ENCODE results near the gene ADAM21. TPM values are rescaled to one million over a fixed set of nuclear protein-coding genes. Genes with fewer than 3 reads are reported as not detected.
"Not testable (repeated sequence)": the region's sequence is repeated elsewhere in the genome, so short reads cannot be mapped to it uniquely, and the experiment has no call there.

The ADAM21 gene
- polyA plus RNA-seq, 1 donor from 2014 or later: 0.58 TPM

DNA sequence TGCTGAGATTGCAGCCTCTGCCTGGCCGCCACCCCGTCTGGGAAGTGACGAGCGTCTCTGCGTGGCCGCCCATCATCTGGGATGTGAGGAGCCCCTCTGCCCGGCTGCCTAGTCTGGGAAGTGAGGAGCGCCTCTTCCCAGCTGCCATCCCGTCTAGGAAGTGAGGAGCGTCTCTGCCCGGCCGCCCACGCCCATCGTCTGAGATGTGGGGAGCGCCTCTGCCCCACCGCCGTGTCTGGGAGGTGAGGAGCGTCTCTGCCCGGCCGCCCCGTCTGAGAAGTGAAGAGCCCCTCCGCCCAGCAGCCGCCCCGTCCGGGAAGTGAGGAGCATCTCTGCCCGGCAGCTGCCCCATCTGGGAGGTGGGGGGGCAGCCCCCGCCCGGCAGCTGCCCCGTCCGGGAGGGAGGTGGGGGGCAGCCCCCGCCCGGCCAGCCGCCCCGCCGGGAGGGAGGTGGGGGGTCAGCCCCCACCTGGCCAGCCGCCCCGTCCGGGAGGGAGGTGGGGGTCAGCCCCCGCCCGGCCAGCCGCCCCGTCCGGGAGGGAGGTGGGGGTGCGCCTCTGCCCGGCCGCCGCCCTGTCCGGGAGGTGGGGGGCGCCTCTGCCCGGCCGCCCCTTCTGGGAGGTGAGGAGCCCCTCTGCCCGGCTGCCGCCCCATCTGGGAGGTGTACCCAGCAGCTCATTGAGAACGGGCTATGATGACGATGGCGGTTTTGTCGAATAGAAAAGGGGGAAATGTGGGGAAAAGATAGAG lies 25.6 kb downstream of the ADAM21 start:
- H3K4me2 ChIP-seq (ENCODE audit: low read length); H2AFZ ChIP-seq (ENCODE audit: low read depth, low read length); H4K20me1 ChIP-seq (ENCODE audit: insufficient read depth); H3K9ac ChIP-seq (ENCODE audit: low read length); H3K27ac ChIP-seq (ENCODE audit: low read length); H3K79me2 ChIP-seq (replicated peaks; ENCODE audit: insufficient read depth, low read length); H3K9me3 ChIP-seq (ENCODE audit: low read length); H3K4me3 ChIP-seq (ENCODE audit: low read length); H3F3A ChIP-seq (ENCODE audit: insufficient read depth, low read length, poor library complexity, severe bottlenecking); H3K36me3 ChIP-seq (ENCODE audit: insufficient read depth, low read length); H3K27me3 ChIP-seq (ENCODE audit: insufficient read depth, low read depth, low read length); H3K9me2 ChIP-seq (ENCODE audit: insufficient read depth, low read length): not testable (repeated sequence)

DNA sequence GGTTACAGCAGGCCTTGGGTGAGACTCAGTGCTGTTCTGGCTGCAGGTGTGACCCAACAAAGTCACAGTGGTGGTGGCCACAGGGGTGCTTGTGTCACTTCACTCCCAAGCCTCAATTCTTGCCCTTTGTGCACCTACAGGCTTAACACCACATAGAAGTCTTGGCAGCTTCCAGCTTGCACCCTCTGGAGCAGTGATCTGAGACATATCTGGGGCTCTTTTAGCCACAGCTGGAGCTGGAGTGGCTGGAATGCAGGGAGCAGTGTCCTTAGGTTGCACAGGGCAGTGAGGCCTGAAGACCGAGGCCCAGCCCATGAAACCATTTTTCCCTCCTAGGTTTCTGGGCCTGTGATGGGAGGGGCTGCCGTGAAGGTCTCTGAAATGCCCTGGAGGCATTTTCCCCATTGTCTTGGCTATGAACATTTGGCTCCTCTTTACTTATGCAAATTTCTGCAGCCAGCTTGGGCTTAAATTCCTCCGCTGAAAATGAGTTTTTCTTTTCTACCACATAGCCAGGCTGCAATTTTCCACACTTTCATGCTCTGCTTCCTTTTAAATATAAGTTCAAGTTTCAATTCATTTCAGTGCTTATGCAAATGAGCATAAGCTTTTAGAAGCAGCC lies 37.7 kb downstream of the ADAM21 start:
- H3K9me3 ChIP-seq (ENCODE audit: low read length): peaks cover 21% of the 10 kb centered on the region
- H3K4me3 ChIP-seq (ENCODE audit: low read length): no peak overlapping the region
- no peaks in the 10 kb centered on the region for H3K27me3 ChIP-seq (ENCODE audit: insufficient read depth, low read depth, low read length)
- H3K9ac ChIP-seq (ENCODE audit: low read length): no peak overlapping the region
- no peaks in the 10 kb centered on the region for H4K20me1 ChIP-seq (ENCODE audit: insufficient read depth)
- no peak overlapping the region for H2AFZ ChIP-seq (ENCODE audit: low read depth, low read length)
- no peaks in the 10 kb centered on the region for H3K36me3 ChIP-seq (ENCODE audit: insufficient read depth, low read length)
- no peak overlapping the region for H3K27ac ChIP-seq (ENCODE audit: low read length)
- TF ChIP-seq, protein P1, sequence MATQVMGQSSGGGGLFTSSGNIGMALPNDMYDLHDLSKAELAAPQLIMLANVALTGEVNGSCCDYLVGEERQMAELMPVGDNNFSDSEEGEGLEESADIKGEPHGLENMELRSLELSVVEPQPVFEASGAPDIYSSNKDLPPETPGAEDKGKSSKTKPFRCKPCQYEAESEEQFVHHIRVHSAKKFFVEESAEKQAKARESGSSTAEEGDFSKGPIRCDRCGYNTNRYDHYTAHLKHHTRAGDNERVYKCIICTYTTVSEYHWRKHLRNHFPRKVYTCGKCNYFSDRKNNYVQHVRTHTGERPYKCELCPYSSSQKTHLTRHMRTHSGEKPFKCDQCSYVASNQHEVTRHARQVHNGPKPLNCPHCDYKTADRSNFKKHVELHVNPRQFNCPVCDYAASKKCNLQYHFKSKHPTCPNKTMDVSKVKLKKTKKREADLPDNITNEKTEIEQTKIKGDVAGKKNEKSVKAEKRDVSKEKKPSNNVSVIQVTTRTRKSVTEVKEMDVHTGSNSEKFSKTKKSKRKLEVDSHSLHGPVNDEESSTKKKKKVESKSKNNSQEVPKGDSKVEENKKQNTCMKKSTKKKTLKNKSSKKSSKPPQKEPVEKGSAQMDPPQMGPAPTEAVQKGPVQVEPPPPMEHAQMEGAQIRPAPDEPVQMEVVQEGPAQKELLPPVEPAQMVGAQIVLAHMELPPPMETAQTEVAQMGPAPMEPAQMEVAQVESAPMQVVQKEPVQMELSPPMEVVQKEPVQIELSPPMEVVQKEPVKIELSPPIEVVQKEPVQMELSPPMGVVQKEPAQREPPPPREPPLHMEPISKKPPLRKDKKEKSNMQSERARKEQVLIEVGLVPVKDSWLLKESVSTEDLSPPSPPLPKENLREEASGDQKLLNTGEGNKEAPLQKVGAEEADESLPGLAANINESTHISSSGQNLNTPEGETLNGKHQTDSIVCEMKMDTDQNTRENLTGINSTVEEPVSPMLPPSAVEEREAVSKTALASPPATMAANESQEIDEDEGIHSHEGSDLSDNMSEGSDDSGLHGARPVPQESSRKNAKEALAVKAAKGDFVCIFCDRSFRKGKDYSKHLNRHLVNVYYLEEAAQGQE (IDR thresholded peaks at IDR 0.05; ENCODE audit: borderline replicate concordance): no peak
- TF ChIP-seq SMC3 (conservative IDR thresholded peaks at IDR 0.05; ENCODE audit: poor library complexity) (no peak), EZH2 (IDR thresholded peaks at IDR 0.05; ENCODE audit: borderline replicate concordance, insufficient read depth, low read length, poor library complexity, severe bottlenecking) (no peak), TAF1 (IDR thresholded peaks at IDR 0.05; ENCODE audit: low read depth) (no peak), RAD21 (conservative IDR thresholded peaks at IDR 0.05) (no peak), MXI1 (conservative IDR thresholded peaks at IDR 0.05; ENCODE audit: poor library complexity, severe bottlenecking) (no peak), EP300 (conservative IDR thresholded peaks at IDR 0.05; ENCODE audit: poor library complexity, severe bottlenecking) (no peak), POLR2AphosphoS5 (IDR thresholded peaks at IDR 0.05) (no peak)
- TF ChIP-seq, protein P2, sequence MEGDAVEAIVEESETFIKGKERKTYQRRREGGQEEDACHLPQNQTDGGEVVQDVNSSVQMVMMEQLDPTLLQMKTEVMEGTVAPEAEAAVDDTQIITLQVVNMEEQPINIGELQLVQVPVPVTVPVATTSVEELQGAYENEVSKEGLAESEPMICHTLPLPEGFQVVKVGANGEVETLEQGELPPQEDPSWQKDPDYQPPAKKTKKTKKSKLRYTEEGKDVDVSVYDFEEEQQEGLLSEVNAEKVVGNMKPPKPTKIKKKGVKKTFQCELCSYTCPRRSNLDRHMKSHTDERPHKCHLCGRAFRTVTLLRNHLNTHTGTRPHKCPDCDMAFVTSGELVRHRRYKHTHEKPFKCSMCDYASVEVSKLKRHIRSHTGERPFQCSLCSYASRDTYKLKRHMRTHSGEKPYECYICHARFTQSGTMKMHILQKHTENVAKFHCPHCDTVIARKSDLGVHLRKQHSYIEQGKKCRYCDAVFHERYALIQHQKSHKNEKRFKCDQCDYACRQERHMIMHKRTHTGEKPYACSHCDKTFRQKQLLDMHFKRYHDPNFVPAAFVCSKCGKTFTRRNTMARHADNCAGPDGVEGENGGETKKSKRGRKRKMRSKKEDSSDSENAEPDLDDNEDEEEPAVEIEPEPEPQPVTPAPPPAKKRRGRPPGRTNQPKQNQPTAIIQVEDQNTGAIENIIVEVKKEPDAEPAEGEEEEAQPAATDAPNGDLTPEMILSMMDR (IDR thresholded peaks at IDR 0.05; ENCODE audit: poor library complexity, severe bottlenecking): no peak
- H3K4me2 ChIP-seq (ENCODE audit: low read length): no peak overlapping the region
- no peaks in the 10 kb centered on the region for H3K79me2 ChIP-seq (replicated peaks; ENCODE audit: insufficient read depth, low read length)
- H3K9me2 ChIP-seq (ENCODE audit: insufficient read depth, low read length): no peaks in the 10 kb centered on the region
- no peaks in the 10 kb centered on the region for H3F3A ChIP-seq (ENCODE audit: insufficient read depth, low read length, poor library complexity, severe bottlenecking)

Measured in neural cell (in vitro differentiated cells).